ENCODE results near the gene WHAMM. TPM values are rescaled to one million over a fixed set of nuclear protein-coding genes. Genes with fewer than 3 reads are reported as not detected.

WHAMM gene
- total RNA-seq, 1 donor from 2014 or later, result 9.4 TPM

- peaks cover 13% of the 10 kb centered on the region for H3K9me3 Mint-ChIP-seq
- H3K27me3 Mint-ChIP-seq (ENCODE audit: low read depth), result peaks cover 49% of the 10 kb centered on the region
- no peak for DNase-seq (ENCODE audit: low spot score in 2 of 2, unreplicated experiment in 2 of 2)
- no peaks in the 10 kb centered on the region for H3K4me1 Mint-ChIP-seq
- TF ChIP-seq CTCF (IDR thresholded peaks at IDR 0.05; ENCODE audit: unreplicated experiment), result no peak
- peaks cover 2% of the 10 kb centered on the region for H3K36me3 Mint-ChIP-seq
- H3K27ac Mint-ChIP-seq, result no peak overlapping the region
- H3K4me3 Mint-ChIP-seq, result no peak overlapping the region
These were observed 11.3 kb upstream of the WHAMM start for GRCh38 chr15:82798104-82798503.

- Mint-ChIP-seq H3K4me3 (no peak overlapping the region), H3K36me3 (no peaks in the 10 kb centered on the region), H3K4me1 (no peaks in the 10 kb centered on the region), H3K27ac (no peak overlapping the region), H3K9me3 (peaks cover 8% of the 10 kb centered on the region), H3K27me3 (ENCODE audit: low read depth) (peaks cover 54% of the 10 kb centered on the region)
- TF ChIP-seq CTCF (IDR thresholded peaks at IDR 0.05; ENCODE audit: unreplicated experiment), result no peak
- no peak for DNase-seq (ENCODE audit: low spot score in 2 of 2, unreplicated experiment in 2 of 2)
These were observed 10.8 kb upstream of the WHAMM start for GRCh38 chr15:82798531-82799166.

- Mint-ChIP-seq H3K36me3 (no peaks in the 10 kb centered on the region), H3K4me3 (no peak overlapping the region), H3K4me1 (peaks cover 4% of the 10 kb centered on the region), H3K27ac (no peak overlapping the region), H3K9me3 (peaks cover 2% of the 10 kb centered on the region), H3K27me3 (ENCODE audit: low read depth) (peaks cover 55% of the 10 kb centered on the region)
- TF ChIP-seq CTCF (IDR thresholded peaks at IDR 0.05; ENCODE audit: unreplicated experiment), result no peak
- no peak for DNase-seq (ENCODE audit: low spot score in 2 of 2, unreplicated experiment in 2 of 2)
These were observed 10.1 kb upstream of the WHAMM start for GRCh38 chr15:82799183-82799841.

- Mint-ChIP-seq H3K9me3 (no peaks in the 10 kb centered on the region), H3K27ac (no peak overlapping the region), H3K4me3 (no peak overlapping the region)
These were observed 6.9 kb upstream of the WHAMM start for GRCh38 chr15:82802497-82802896.

GRCh38 chr15:82803793-82804574 lies 5.4 kb upstream of the WHAMM start:
- no peak for DNase-seq (ENCODE audit: low spot score in 2 of 2, unreplicated experiment in 2 of 2)

More at GRCh38 chr15:82802497-82802896, 6.9 kb upstream of the WHAMM start:
- Mint-ChIP-seq H3K27me3 (ENCODE audit: low read depth) (peaks cover 46% of the 10 kb centered on the region), H3K36me3 (no peaks in the 10 kb centered on the region), H3K4me1 (peaks cover 9% of the 10 kb centered on the region)
- no peak for DNase-seq (ENCODE audit: low spot score in 2 of 2, unreplicated experiment in 2 of 2)
- TF ChIP-seq CTCF (IDR thresholded peaks at IDR 0.05; ENCODE audit: unreplicated experiment), result no peak

More at GRCh38 chr15:82803793-82804574, 5.4 kb upstream of the WHAMM start:
- no peaks in the 10 kb centered on the region for H3K9me3 Mint-ChIP-seq
- no peak for TF ChIP-seq CTCF (IDR thresholded peaks at IDR 0.05; ENCODE audit: unreplicated experiment)
- peak overlapping the region; percentile 23 for H3K27ac Mint-ChIP-seq
- H3K36me3 Mint-ChIP-seq, result no peaks in the 10 kb centered on the region
- H3K4me1 Mint-ChIP-seq, result peaks cover 9% of the 10 kb centered on the region
- peaks cover 41% of the 10 kb centered on the region for H3K27me3 Mint-ChIP-seq (ENCODE audit: low read depth)
- H3K4me3 Mint-ChIP-seq, result no peak overlapping the region

Measured in mesothelial cell of epicardium (in vitro differentiated cells).